ENCODE results near the gene DLX4. TPM values are rescaled to one million over a fixed set of nuclear protein-coding genes. Genes with fewer than 3 reads are reported as not detected.

DLX4 gene
- total RNA-seq = not detected in 2 replicates

GRCh38 chr17:49969134-49969759 lies at the start of gene DLX4:
Gene DLX4, plus strand, starts transcription at chr17:49969190. Its CDS starts 279 bp downstream, at chr17:49969469.

GRCh38 chr17:49995055-49995738 lies 26.2 kb downstream of the DLX4 start, which contains the start of gene DLX3:
Gene DLX3, minus strand, starts transcription at chr17:49995224. Its CDS starts 226 bp downstream, at chr17:49994998.

Other genes starting within 250 kb of the DLX4 start
- 4.7 and 6.0 TPM in 2 replicates for gene FAM117A, start 205.1 kb upstream of the DLX4 start, total RNA-seq
- 39.7 and 43.4 TPM in 2 replicates for gene KAT7, start 180.5 kb upstream of the DLX4 start, total RNA-seq
- not detected in 2 replicates for gene TAC4, start 121.1 kb upstream of the DLX4 start, total RNA-seq
- 0.07 TPM in 1 of 2 replicates, not detected in the other for gene DLX3, start 26.0 kb downstream of the DLX4 start, total RNA-seq
- gene ITGA3, start 86.9 kb downstream of the DLX4 start, total RNA-seq = 269 and 463 TPM in 2 replicates
- gene PDK2, start 126.2 kb downstream of the DLX4 start, total RNA-seq = 24.3 and 31.7 TPM in 2 replicates
- 3.3 and 9.7 TPM in 2 replicates for gene SAMD14, start 161.0 kb downstream of the DLX4 start, total RNA-seq
- gene PPP1R9B, start 181.5 kb downstream of the DLX4 start, total RNA-seq = 38.4 and 47.5 TPM in 2 replicates
- 16.6 and 23.8 TPM in 2 replicates for gene SGCA, start 196.8 kb downstream of the DLX4 start, total RNA-seq
- 2,981 and 4,827 TPM in 2 replicates for gene COL1A1, start 232.4 kb downstream of the DLX4 start, total RNA-seq